GM19351 (cell line): ENCODE results near the gene MCF2L.

Experiments
- ATAC-seq: cut with Tn5 transposase; IDR thresholded peaks from one replicate; pipeline ENCODE4 v1.9.1; 2021; ENCODE audit warnings: mild to moderate bottlenecking, moderate library complexity; ENCODE audit not compliant: unreplicated experiment

Gene MCF2L

GRCh38 chr13:113060557-113061270, 91.7 kb downstream of the MCF2L start:
- ATAC-seq: no peak

- ATAC-seq: no peak
Observed at GRCh38 chr13:113061271-113061625, 92.2 kb downstream of the MCF2L start.

GRCh38 chr13:113061796-113062425, 92.9 kb downstream of the MCF2L start:
- ATAC-seq: no peak

- ATAC-seq: no peak
Observed at GRCh38 chr13:113062691-113063090, 93.7 kb downstream of the MCF2L start.

- no peak for ATAC-seq
Observed at GRCh38 chr13:113063091-113063491, 94.1 kb downstream of the MCF2L start.

GRCh38 chr13:113064000-113064533, 95.1 kb downstream of the MCF2L start:
- ATAC-seq: no peak

- ATAC-seq: no peak
Observed at GRCh38 chr13:113064534-113065405, 95.8 kb downstream of the MCF2L start.

GRCh38 chr13:113065406-113066141, 96.6 kb downstream of the MCF2L start:
- no peak for ATAC-seq

- ATAC-seq: no peak
Observed at GRCh38 chr13:113066142-113066455, 97.1 kb downstream of the MCF2L start.

- ATAC-seq: no peak
Observed at GRCh38 chr13:113066746-113067145, 97.7 kb downstream of the MCF2L start.

- ATAC-seq: no peak
Observed at GRCh38 chr13:113069861-113070805, 101.1 kb downstream of the MCF2L start.

- ATAC-seq: no peak
Observed at GRCh38 chr13:113070855-113071254, 101.8 kb downstream of the MCF2L start.

- ATAC-seq: no peak
Observed at GRCh38 chr13:113072376-113072775, 103.4 kb downstream of the MCF2L start.

GRCh38 chr13:113073942-113074341, 104.9 kb downstream of the MCF2L start:
- no peak for ATAC-seq

GRCh38 chr13:113074401-113074800, 105.4 kb downstream of the MCF2L start:
- no peak for ATAC-seq

- no peak for ATAC-seq
Observed at GRCh38 chr13:113074876-113075275, 105.9 kb downstream of the MCF2L start.

- no peak for ATAC-seq
Observed at GRCh38 chr13:113075711-113076110, 106.7 kb downstream of the MCF2L start.

- ATAC-seq: no peak
Observed at GRCh38 chr13:113076681-113077401, 107.8 kb downstream of the MCF2L start.

- ATAC-seq: no peak
Observed at GRCh38 chr13:113077566-113077952, 108.5 kb downstream of the MCF2L start.
